SH-SY5Y (cell line): ENCODE measurements around the gene MATN4.

ENCODE experiments used
- GATA2 ChIP-seq: IDR thresholded peaks from 2 replicates; pipeline ENCODE4 v1.6.1; 2011; ENCODE audit warnings: mild to moderate bottlenecking, low read depth, low read length
- GATA3 ChIP-seq: IDR thresholded peaks from 2 replicates; pipeline ENCODE4 v1.6.1; 2011; ENCODE audit warnings: low read depth, mild to moderate bottlenecking, low read length, moderate library complexity

Gene MATN4

DNA sequence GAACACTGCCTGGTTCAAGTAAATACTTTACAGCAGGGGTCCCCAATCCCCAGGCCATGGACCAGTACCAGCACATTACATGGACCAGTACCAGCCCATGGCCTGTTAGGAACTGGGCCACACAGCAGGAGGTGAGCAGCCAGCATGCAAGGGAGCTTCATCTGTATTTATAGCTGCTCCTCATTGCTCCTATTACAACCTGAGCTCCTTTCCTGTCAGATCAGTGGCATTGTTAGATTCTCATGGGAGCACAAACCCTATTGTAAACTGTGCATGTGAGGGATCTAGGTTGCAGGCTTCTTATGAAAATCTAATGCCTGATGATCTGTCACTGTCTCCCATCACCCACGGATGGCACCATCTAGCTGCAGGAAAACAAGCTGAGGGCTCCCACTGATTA lies 13.4 kb downstream of the MATN4 start:
- TF ChIP-seq GATA3: no peak
- no peak for TF ChIP-seq GATA2

DNA sequence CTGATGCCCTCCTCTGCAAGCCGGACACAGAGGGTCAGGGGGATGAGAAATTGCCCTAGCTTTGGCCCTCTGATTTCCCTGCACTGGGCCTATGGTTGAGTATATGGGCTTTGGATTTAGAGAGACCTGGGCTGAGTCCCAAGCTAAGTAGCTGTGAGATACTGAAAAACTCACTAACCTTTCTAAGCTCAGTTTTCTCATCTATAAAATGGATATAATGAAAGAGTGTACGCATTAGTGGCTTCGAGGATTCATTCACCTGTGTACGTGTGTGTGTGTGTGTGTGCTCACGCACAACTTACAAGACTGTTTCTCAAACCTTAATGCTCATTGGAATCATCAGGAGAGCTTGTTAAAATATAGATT lies 14.1 kb downstream of the MATN4 start:
- TF ChIP-seq GATA3 (no peak), GATA2 (no peak)

- TF ChIP-seq GATA2 (no peak), GATA3 (no peak)
Measured at GRCh38 chr20:45293041-45294002, 14.8 kb downstream of the MATN4 start.

- no peak for TF ChIP-seq GATA2
- no peak for TF ChIP-seq GATA3
Measured at GRCh38 chr20:45292343-45292742, 15.8 kb downstream of the MATN4 start.

GRCh38 chr20:45291526-45291925 lies 16.6 kb downstream of the MATN4 start:
- TF ChIP-seq GATA3 (no peak), GATA2 (no peak)

- TF ChIP-seq GATA3 (no peak), GATA2 (no peak)
Measured at GRCh38 chr20:45290677-45291355, 17.3 kb downstream of the MATN4 start.

- TF ChIP-seq GATA3 (no peak), GATA2 (no peak)
Measured at GRCh38 chr20:45289942-45290676, 18.0 kb downstream of the MATN4 start.

GRCh38 chr20:45288860-45289259 lies 19.2 kb downstream of the MATN4 start:
- no peak for TF ChIP-seq GATA2
- no peak for TF ChIP-seq GATA3

DNA sequence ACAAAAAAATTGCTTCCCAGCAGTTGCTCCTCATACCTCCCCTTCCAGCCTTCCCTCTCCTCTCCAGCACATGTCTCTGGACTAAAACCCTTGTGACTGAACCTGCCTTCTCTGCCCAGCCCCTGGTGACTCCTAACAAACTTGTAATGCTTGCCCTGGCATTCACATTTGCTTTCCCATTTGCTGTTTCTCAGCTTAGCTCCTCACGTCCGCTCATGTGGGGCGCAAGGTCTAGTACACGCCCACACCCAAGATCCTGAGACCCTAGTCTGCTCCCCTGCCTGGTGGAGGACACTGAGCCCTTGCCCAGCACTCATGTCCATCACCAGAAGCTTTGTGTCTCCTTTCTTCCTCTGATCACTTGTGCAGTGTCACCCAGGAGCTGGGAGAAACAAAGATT lies 19.7 kb downstream of the MATN4 start:
- no peak for TF ChIP-seq GATA3
- no peak for TF ChIP-seq GATA2

GRCh38 chr20:45283551-45284057 lies 24.5 kb downstream of the MATN4 start:
- TF ChIP-seq GATA3: no peak
- TF ChIP-seq GATA2: no peak

DNA sequence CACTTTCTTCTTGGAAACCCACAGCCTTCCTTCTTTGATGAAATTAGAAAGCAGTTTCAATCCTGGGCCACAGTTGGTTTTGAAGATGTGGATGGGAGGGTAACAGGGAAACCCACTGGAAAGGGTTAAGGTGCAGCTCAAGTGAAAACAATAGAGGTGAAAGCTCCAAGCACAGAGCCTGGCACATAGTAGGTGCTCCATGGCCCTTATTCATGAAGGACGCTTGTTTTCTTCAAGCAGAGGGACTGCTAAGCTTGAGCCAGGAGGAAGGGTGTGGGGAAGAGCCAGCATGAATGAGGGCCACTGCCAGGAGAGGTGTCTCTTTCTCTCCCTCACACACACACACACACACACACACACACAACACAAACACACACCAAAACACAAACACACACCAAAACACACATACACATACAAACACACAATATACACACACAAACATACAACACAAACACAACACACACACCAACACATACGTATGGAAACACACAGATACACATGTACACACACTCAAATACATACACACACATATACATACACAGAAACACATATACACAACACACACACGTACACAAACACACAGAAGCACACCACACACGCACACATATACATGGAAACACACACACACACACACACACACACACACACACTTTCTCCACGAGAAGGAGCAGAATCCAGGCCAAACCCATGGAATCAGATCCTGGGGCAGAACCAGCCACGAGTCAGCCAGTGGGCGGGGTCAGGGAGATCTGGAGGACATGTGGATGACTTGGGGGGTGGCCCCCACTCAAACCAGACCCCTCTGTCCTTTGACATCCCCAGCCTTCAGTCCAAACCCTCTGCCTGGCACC lies 25.2 kb downstream of the MATN4 start:
- TF ChIP-seq GATA3 (no peak), GATA2 (no peak)

- TF ChIP-seq GATA2 (no peak), GATA3 (no peak)
Measured at GRCh38 chr20:45279992-45280391, 28.1 kb downstream of the MATN4 start.

DNA sequence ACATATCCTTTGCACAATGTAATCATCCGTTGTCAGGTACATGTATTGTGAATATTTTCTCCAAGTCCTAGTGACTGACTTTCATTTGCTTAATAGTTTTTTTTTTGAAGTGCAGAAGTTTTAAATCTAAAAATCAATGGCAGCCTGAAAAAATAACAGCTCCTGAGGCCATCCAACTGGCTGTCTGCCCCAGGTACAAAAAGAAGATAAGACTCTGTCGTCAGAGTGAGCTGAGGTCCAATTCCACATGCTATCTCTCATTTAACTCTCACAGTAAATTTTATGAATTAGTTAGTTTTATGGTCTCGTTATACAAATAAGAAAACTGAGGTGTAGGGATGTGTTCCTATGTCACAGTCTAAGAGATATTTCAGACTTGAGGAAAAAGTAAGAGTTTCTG lies 32.8 kb downstream of the MATN4 start:
- TF ChIP-seq GATA3 (no peak), GATA2 (no peak)

DNA sequence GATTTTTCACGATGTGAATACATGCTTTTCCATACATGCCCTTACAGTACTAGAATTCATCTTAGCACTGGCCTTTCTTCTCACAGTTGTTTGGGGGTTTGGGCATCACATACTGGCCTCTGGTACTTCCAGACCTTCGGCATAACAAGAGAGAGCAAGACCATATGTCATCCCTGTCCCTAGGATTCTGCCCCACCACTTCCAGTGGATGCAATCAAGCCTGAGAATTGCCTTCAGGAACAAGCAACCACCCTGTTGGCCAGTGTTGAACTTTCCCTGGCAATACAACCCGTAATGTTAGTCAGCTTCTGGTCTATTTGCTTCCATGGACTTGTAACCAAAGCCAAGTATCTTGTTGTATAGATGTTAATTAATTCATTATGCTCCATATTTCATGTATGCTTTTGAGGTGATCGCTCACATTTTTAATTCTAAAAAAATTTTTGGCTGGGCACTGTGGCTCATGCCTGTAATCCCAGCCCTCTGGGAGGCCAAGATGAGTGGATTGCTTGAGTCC lies 38.3 kb downstream of the MATN4 start:
- TF ChIP-seq GATA2 (no peak), GATA3 (no peak)
